ENCODE data around the gene MARCHF10. TPM values are rescaled to one million over a fixed set of nuclear protein-coding genes. Genes with fewer than 3 reads are reported as not detected.
A peak's percentile ranks its signal among the peaks of the same experiment; 100 is the strongest.
"Not testable (repeated sequence)": the region's sequence is repeated elsewhere in the genome, so short reads cannot be mapped to it uniquely, and the experiment has no call there.

The MARCHF10 gene
- not detected for total RNA-seq

GRCh38 chr17:62807812-62808575 lies at the start of gene MARCHF10:
TSS of gene MARCHF10 (minus strand) at chr17:62808314. CDS start at chr17:62801735, 6,579 bp downstream.
- H3K27ac Mint-ChIP-seq = no peak within 1 kb of the TSS
- no peaks in the 10 kb centered on the region for H3K36me3 Mint-ChIP-seq
- no peaks in the 10 kb centered on the region for H3K9me3 Mint-ChIP-seq
- ATAC-seq (peak in 1 of 2 donors; percentile 64), DNase-seq (ENCODE audit: low spot score in 2 of 2) (peak in 1 of 2 donors; percentile 16)

- DNase-seq (ENCODE audit: low spot score in 2 of 2) (no peak), ATAC-seq (no peak)
- Mint-ChIP-seq H3K27ac (no peak overlapping the region), H3K36me3 (no peaks in the 10 kb centered on the region), H3K9me3 (no peaks in the 10 kb centered on the region)
These were observed 49.4 kb upstream of the MARCHF10 start for GRCh38 chr17:62857526-62857925.

GRCh38 chr17:62856594-62856993 lies 48.5 kb upstream of the MARCHF10 start:
- no peaks in the 10 kb centered on the region for H3K9me3 Mint-ChIP-seq
- H3K27ac Mint-ChIP-seq = no peak overlapping the region
- no peak for ATAC-seq
- no peak for DNase-seq (ENCODE audit: low spot score in 2 of 2)
- no peaks in the 10 kb centered on the region for H3K36me3 Mint-ChIP-seq

GRCh38 chr17:62855156-62855555 lies 47.0 kb upstream of the MARCHF10 start:
- ATAC-seq = no peak
- DNase-seq (ENCODE audit: low spot score in 2 of 2) = no peak
- H3K27ac Mint-ChIP-seq = no peak overlapping the region
- no peaks in the 10 kb centered on the region for H3K36me3 Mint-ChIP-seq
- H3K9me3 Mint-ChIP-seq = no peaks in the 10 kb centered on the region

GRCh38 chr17:62854098-62854680 lies 46.1 kb upstream of the MARCHF10 start:
- H3K9me3 Mint-ChIP-seq = no peaks in the 10 kb centered on the region
- no peak for DNase-seq (ENCODE audit: low spot score in 2 of 2)
- H3K36me3 Mint-ChIP-seq = no peaks in the 10 kb centered on the region
- no peak for ATAC-seq
- no peak overlapping the region for H3K27ac Mint-ChIP-seq

GRCh38 chr17:62852195-62852594 lies 44.1 kb upstream of the MARCHF10 start:
- H3K27ac Mint-ChIP-seq = no peak overlapping the region
- no peak for ATAC-seq
- no peaks in the 10 kb centered on the region for H3K9me3 Mint-ChIP-seq

GRCh38 chr17:62849591-62850415 lies 41.7 kb upstream of the MARCHF10 start:
- not testable (repeated sequence) for H3K27ac Mint-ChIP-seq; H3K9me3 Mint-ChIP-seq; H3K36me3 Mint-ChIP-seq; ATAC-seq; DNase-seq (ENCODE audit: low spot score in 2 of 2)

More at GRCh38 chr17:62852195-62852594, 44.1 kb upstream of the MARCHF10 start:
- no peaks in the 10 kb centered on the region for H3K36me3 Mint-ChIP-seq
- no peak for DNase-seq (ENCODE audit: low spot score in 2 of 2)

GRCh38 chr17:62848334-62848733 lies 40.2 kb upstream of the MARCHF10 start:
- Mint-ChIP-seq H3K27ac (no peak overlapping the region), H3K9me3 (no peaks in the 10 kb centered on the region), H3K36me3 (no peaks in the 10 kb centered on the region)
- ATAC-seq (no peak), DNase-seq (ENCODE audit: low spot score in 2 of 2) (no peak)

- Mint-ChIP-seq H3K9me3 (no peaks in the 10 kb centered on the region), H3K27ac (no peak overlapping the region), H3K36me3 (no peaks in the 10 kb centered on the region)
- ATAC-seq (no peak), DNase-seq (ENCODE audit: low spot score in 2 of 2) (no peak)
These were observed 39.3 kb upstream of the MARCHF10 start for GRCh38 chr17:62847426-62847825.

GRCh38 chr17:62840871-62841270 lies 32.8 kb upstream of the MARCHF10 start:
- no peak for ATAC-seq
- Mint-ChIP-seq H3K9me3 (peaks cover 0 to 5% of the 10 kb centered on the region in 2 donors), H3K27ac (no peak overlapping the region)

GRCh38 chr17:62833816-62834215 lies 25.7 kb upstream of the MARCHF10 start:
- H3K9me3 Mint-ChIP-seq; DNase-seq (ENCODE audit: low spot score in 2 of 2); ATAC-seq; H3K27ac Mint-ChIP-seq: not testable (repeated sequence)
- H3K36me3 Mint-ChIP-seq = peaks cover 0 to 11% of the 10 kb centered on the region in 2 donors

More at GRCh38 chr17:62840871-62841270, 32.8 kb upstream of the MARCHF10 start:
- no peak for DNase-seq (ENCODE audit: low spot score in 2 of 2)
- peaks cover 0 to 11% of the 10 kb centered on the region in 2 donors for H3K36me3 Mint-ChIP-seq

- H3K9me3 Mint-ChIP-seq = peaks cover 0 to 8% of the 10 kb centered on the region in 2 donors
- DNase-seq (ENCODE audit: low spot score in 2 of 2) (no peak), ATAC-seq (no peak)
- H3K27ac Mint-ChIP-seq = no peak overlapping the region
- peaks cover 0 to 11% of the 10 kb centered on the region in 2 donors for H3K36me3 Mint-ChIP-seq
These were observed 24.3 kb upstream of the MARCHF10 start for GRCh38 chr17:62832405-62832804.

- not testable (repeated sequence) for H3K27ac Mint-ChIP-seq; H3K36me3 Mint-ChIP-seq; DNase-seq (ENCODE audit: low spot score in 2 of 2); ATAC-seq; H3K9me3 Mint-ChIP-seq
These were observed 23.0 kb upstream of the MARCHF10 start for GRCh38 chr17:62831066-62831465.

GRCh38 chr17:62827746-62828485 lies 19.8 kb upstream of the MARCHF10 start:
- ATAC-seq (no peak), DNase-seq (ENCODE audit: low spot score in 2 of 2) (no peak)
- Mint-ChIP-seq H3K9me3 (no peaks in the 10 kb centered on the region), H3K27ac (no peak overlapping the region), H3K36me3 (no peaks in the 10 kb centered on the region)

- H3K9me3 Mint-ChIP-seq = no peaks in the 10 kb centered on the region
- ATAC-seq (no peak), DNase-seq (ENCODE audit: low spot score in 2 of 2) (no peak)
- H3K36me3 Mint-ChIP-seq = no peaks in the 10 kb centered on the region
- H3K27ac Mint-ChIP-seq = no peak overlapping the region
These were observed 18.8 kb upstream of the MARCHF10 start for GRCh38 chr17:62826956-62827355.

- no peaks in the 10 kb centered on the region for H3K36me3 Mint-ChIP-seq
- no peak for ATAC-seq
- no peak overlapping the region for H3K27ac Mint-ChIP-seq
- no peaks in the 10 kb centered on the region for H3K9me3 Mint-ChIP-seq
- DNase-seq (ENCODE audit: low spot score in 2 of 2) = no peak
These were observed 17.1 kb upstream of the MARCHF10 start for GRCh38 chr17:62825182-62825581.
